Measurements from ENCODE around the gene ANAPC16. TPM values are rescaled to one million over a fixed set of nuclear protein-coding genes. Genes with fewer than 3 reads are reported as not detected.

Gene ANAPC16
- total RNA-seq, 3 donors from 2014 or later, result 104 to 155 (median 112) TPM

DNA sequence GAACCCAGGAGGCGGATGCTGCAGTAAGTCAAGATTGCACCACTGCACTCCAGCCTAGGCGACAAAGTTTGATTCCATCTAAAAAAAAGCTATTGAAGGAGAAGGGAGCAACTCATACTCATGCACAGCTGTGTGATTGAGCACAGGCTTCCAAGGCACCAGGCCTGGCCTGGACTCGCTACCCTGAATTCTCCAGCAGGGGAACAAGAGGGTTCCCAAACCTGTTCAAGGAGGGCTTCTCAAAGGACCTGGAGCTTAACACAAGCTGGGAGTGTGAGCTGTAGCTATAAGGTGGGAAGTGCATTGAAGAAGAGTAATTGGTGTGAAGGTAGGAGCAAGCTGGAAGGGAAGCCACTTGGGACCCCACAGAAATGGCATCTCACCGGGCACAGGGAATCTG lies 42.8 kb downstream of the ANAPC16 start:
- Histone ChIP-seq H3K27ac (peak overlapping the region; percentile 57 to 95), H3K9me3 (no peaks in the 10 kb centered on the region), H3K4me3 (no peak overlapping the region), H3K27me3 (no peaks in the 10 kb centered on the region), H3K36me3 (no peaks in the 10 kb centered on the region), H3K4me1 (peaks cover 36 to 44% of the 10 kb centered on the region in 2 donors)
- intact Hi-C loops (cut with DNase I; ENCODE audit: low total_unique reads), result no loop called here
- no peak for DNase-seq (ENCODE audit: low spot score in 2 of 2)
- TF ChIP-seq POLR2AphosphoS5 (IDR thresholded peaks at IDR 0.05) (no peak), POLR2A (IDR thresholded peaks at IDR 0.05) (no peak)
- TF ChIP-seq, protein P1, sequence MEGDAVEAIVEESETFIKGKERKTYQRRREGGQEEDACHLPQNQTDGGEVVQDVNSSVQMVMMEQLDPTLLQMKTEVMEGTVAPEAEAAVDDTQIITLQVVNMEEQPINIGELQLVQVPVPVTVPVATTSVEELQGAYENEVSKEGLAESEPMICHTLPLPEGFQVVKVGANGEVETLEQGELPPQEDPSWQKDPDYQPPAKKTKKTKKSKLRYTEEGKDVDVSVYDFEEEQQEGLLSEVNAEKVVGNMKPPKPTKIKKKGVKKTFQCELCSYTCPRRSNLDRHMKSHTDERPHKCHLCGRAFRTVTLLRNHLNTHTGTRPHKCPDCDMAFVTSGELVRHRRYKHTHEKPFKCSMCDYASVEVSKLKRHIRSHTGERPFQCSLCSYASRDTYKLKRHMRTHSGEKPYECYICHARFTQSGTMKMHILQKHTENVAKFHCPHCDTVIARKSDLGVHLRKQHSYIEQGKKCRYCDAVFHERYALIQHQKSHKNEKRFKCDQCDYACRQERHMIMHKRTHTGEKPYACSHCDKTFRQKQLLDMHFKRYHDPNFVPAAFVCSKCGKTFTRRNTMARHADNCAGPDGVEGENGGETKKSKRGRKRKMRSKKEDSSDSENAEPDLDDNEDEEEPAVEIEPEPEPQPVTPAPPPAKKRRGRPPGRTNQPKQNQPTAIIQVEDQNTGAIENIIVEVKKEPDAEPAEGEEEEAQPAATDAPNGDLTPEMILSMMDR (IDR thresholded peaks at IDR 0.05), result no peak

DNA sequence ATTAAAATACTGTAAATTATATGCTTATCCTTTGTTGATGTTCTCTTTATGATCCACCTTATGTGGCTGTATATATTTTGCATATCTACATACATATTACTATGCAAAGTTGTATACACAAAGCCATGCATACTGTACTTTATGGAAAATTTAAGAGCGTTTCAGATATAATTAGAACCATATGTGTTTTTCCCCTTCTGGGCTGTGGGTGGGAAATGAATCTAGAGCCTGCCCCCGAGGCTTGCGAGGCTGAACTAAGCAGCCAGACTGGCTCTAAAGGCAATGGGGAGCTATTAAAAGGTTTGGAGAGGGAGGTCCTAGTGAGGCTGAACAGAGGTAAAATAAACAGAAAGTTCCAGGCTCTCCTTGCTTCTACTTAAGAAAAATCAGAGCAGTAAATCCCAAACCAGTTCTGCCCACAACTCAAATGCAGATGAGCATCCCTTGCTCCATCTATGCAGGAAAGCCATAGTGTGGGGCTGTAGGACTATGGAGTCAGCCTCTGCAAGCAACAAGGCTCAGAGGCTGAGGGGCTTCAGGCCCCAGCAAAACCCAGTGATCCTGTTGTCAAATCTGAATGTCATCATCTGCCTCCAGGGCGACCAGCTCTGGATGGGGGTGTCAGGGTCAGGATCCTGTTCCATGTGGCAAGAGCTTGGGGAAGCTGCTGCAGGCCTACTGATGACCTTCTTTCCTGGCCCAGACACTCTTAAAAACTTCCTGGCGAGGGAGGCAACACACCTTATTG lies 43.9 kb downstream of the ANAPC16 start:
- no peaks in the 10 kb centered on the region for H3K9me3 ChIP-seq
- peaks cover 29 to 36% of the 10 kb centered on the region in 2 donors for H3K4me1 ChIP-seq
- TF ChIP-seq POLR2A (IDR thresholded peaks at IDR 0.05), result no peak
- TF ChIP-seq, protein P1 (IDR thresholded peaks at IDR 0.05), result no peak
- no peak for TF ChIP-seq POLR2AphosphoS5 (IDR thresholded peaks at IDR 0.05)
- intact Hi-C loops (cut with DNase I; ENCODE audit: low total_unique reads), result no loop called here
- no peaks in the 10 kb centered on the region for H3K36me3 ChIP-seq
- H3K4me3 ChIP-seq, result peak overlapping the region in 1 of 3 donors; percentile 70
- peak overlapping the region; percentile 93 to 95 for H3K27ac ChIP-seq
- DNase-seq (ENCODE audit: low spot score in 2 of 2), result no peak
- no peaks in the 10 kb centered on the region for H3K27me3 ChIP-seq

DNA sequence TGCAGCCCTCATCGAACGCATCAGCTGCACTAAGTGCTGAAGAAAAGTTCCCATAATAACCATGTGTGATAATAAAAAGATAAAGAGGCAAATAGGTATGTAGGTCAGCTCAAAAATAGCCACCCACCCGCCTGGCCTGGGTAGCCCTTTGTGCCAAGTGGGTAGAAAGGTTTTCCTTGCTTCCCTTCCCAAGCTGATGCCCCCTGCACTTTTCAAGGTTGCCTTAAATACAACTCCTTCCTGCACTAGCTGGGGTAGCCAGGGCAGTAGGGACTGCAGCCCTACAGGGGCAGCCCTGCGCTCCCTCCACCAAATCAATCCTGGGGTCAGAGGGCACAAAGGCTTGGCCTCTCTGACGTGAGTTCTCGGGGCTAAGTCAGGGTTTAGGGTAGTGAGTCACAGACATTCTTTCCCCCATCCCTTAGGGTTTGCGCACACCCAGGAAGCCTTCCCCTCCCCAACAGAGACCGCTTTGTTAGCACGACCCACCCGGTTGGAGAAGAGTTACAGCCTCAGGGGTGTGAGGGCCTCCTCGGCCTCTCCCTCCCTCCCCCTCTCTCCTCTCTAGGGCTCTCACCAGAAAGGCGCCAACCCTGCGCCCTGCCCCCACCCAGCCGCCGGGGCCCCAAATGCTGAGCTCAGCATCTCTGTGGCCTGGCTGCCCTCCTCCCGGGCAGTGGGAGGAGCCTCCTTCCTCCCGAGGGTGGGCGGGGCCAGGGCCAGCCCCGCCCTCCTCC lies 44.6 kb downstream of the ANAPC16 start:
- peak; percentile 79 to 87 for DNase-seq (ENCODE audit: low spot score in 2 of 2)
- H3K4me3 ChIP-seq, result peak overlapping the region; percentile 39 to 70 (median 57)
- H3K27ac ChIP-seq, result peak overlapping the region; percentile 93 to 95
- no peak for TF ChIP-seq POLR2A (IDR thresholded peaks at IDR 0.05)
- TF ChIP-seq, protein P1 (IDR thresholded peaks at IDR 0.05), result no peak
- TF ChIP-seq POLR2AphosphoS5 (IDR thresholded peaks at IDR 0.05), result peak; percentile 13 to 68 (median 34)
- peaks cover 24 to 29% of the 10 kb centered on the region in 2 donors for H3K4me1 ChIP-seq
- intact Hi-C loops (cut with DNase I; ENCODE audit: low total_unique reads), result no loop called here
- H3K9me3 ChIP-seq, result no peaks in the 10 kb centered on the region
- no peaks in the 10 kb centered on the region for H3K27me3 ChIP-seq
- no peaks in the 10 kb centered on the region for H3K36me3 ChIP-seq

DNA sequence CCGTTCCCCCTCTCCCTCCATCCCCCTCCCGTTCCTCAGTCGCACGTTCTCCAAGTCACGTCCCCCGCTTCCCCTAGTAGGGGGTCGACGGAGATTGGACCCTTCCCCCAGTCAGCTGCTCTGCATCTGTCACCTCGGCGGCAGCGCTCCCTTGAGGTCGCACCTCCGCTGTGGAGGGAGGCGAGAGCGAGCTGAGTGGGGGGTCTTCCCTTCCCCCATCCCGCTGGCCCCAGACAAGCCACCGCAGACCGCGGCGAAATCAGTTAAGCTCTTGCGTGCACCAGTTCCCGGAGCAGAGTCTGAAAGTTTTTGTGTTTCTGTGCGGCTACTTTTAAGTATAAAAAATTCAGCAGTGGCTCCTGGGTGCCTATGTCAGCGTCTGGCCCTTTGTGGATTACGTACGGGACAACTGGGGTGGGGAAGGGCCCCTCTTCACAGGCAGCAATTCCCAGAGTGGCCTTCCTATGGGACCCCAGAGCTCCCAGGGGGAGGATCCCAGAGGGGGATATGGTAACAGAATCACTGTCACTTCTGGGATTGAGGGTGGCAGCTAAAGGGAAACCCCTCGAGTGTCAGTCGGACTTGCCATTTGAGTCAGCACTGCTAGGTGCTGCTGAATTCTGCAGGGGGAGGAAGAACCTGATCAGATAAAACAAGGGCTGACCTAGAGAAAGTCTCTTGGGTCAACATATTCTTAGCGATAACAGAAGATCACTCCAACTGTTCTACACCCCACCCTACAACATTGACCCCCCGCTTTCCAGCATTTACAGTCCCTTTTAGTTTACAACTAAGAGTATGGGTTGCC lies 45.4 kb downstream of the ANAPC16 start:
- intact Hi-C loops (cut with DNase I; ENCODE audit: low total_unique reads), result no loop called here
- DNase-seq (ENCODE audit: low spot score in 2 of 2), result no peak
- Histone ChIP-seq H3K9me3 (no peaks in the 10 kb centered on the region), H3K36me3 (no peaks in the 10 kb centered on the region), H3K4me3 (peak overlapping the region; percentile 39 to 70 (median 57)), H3K27me3 (no peaks in the 10 kb centered on the region), H3K4me1 (peaks cover 20 to 22% of the 10 kb centered on the region in 2 donors), H3K27ac (peak overlapping the region; percentile 93 to 95)
- TF ChIP-seq, protein P1 (IDR thresholded peaks at IDR 0.05), result no peak
- TF ChIP-seq POLR2AphosphoS5 (IDR thresholded peaks at IDR 0.05) (peak in 1 of 3 donors; percentile 69), POLR2A (IDR thresholded peaks at IDR 0.05) (no peak)
